Peyer's patch (tissue), 4 donors: ENCODE data around the gene CORO2A. TPM values are rescaled to one million over a fixed set of nuclear protein-coding genes. Genes with fewer than 3 reads are reported as not detected.
A peak's percentile ranks its signal among the peaks of the same experiment; 100 is the strongest.

Source experiments
- DNase-seq, 3 donors: peaks; one replicate each; pipeline ENCODE4 v3.0.0-alpha.2; 2017 to 2019
- H3K27ac ChIP-seq, 4 donors: fragments of 200-600 bp; sonication (generic); one replicate each; pipeline ENCODE4 v1.5.1; 2016 to 2019
- H3K27me3 ChIP-seq, 2 donors: fragments of 200-600 bp; sonication (generic); one replicate each; pipeline ENCODE4 v1.5.1; 2019
- H3K36me3 ChIP-seq, 3 donors: fragments of 200-600 bp; sonication (generic); one replicate each; pipeline ENCODE4 v1.5.1; 2016 to 2019
- H3K4me1 ChIP-seq, 4 donors: fragments of 200-600 bp; sonication (generic); one replicate each; pipeline ENCODE4 v1.5.1; 2016 to 2019
- H3K4me3 ChIP-seq, 4 donors: fragments of 200-600 bp; sonication (generic); 1 replicate in 3 of 4; 2 replicates in 1 of 4; pipeline ENCODE4 v1.5.1; 2016 to 2019; ENCODE audit warnings: mild to moderate bottlenecking in 1 of 4
- H3K9me3 ChIP-seq, 4 donors: fragments of 200-600 bp; sonication (generic); one replicate each; pipeline ENCODE4 v1.5.1; 2016 to 2019; ENCODE audit warnings: mild to moderate bottlenecking in 1 of 4
- POLR2A ChIP-seq, 2 donors: fragments of 450-650 bp; IDR thresholded peaks; one replicate each; pipeline ENCODE4 v1.5.1; 2017; ENCODE audit warnings: antibody characterized with exemption in 2 of 2, mild to moderate bottlenecking in 2 of 2, moderate library complexity in 2 of 2
- total RNA-seq, 4 donors: library from RNA; depleted of rRNA; stranded (reverse); fragments of >200 nt; gene quantifications; one replicate each; pipeline ENCODE4 v1.1.0, GENCODE V29; 2016
- TF ChIP-seq, protein P1 (sequence below), 6 experiments: fragments of 450-650 bp in 4 of 6; fragments of 200-600 bp in 2 of 6; sonication (generic) in 1 of 6; IDR thresholded peaks; one replicate each; pipeline ENCODE4 v1.5.1; 2017 to 2019; ENCODE audit warnings: antibody characterized with exemption in 6 of 6, mild to moderate bottlenecking in 3 of 6, moderate library complexity in 1 of 6

The CORO2A gene
- total RNA-seq, 4 donors from 2014 or later, result 15.7 to 99.6 (median 91.9) TPM

DNA sequence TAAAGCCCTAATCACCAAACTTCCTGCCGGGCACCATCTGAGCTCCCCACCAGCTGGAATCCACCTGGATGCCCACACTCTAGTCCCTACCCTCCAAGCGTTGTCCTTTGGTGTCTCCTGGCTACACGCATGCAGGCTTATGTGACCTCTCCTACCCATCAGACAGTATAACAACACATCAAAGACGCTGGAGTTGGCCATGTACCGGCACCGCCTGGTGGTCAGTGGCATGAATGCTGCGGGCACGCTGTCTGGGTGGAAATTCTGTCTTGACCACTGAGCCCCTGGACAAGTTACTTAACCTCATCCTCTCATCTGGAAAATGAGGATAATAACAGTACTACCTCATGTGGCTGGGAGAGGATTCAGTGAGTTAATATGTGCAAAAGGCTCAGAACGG lies 23.4 kb upstream of the CORO2A start:
- no peaks in the 10 kb centered on the region for H3K4me1 ChIP-seq
- TF ChIP-seq, protein P1, sequence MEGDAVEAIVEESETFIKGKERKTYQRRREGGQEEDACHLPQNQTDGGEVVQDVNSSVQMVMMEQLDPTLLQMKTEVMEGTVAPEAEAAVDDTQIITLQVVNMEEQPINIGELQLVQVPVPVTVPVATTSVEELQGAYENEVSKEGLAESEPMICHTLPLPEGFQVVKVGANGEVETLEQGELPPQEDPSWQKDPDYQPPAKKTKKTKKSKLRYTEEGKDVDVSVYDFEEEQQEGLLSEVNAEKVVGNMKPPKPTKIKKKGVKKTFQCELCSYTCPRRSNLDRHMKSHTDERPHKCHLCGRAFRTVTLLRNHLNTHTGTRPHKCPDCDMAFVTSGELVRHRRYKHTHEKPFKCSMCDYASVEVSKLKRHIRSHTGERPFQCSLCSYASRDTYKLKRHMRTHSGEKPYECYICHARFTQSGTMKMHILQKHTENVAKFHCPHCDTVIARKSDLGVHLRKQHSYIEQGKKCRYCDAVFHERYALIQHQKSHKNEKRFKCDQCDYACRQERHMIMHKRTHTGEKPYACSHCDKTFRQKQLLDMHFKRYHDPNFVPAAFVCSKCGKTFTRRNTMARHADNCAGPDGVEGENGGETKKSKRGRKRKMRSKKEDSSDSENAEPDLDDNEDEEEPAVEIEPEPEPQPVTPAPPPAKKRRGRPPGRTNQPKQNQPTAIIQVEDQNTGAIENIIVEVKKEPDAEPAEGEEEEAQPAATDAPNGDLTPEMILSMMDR (IDR thresholded peaks at IDR 0.05), result peak in 4 of 6 experiments; percentile 25 to 33 (median 32)
- no peak for TF ChIP-seq POLR2A (IDR thresholded peaks at IDR 0.05)
- no peaks in the 10 kb centered on the region for H3K27me3 ChIP-seq
- H3K27ac ChIP-seq, result no peak overlapping the region
- peaks cover 0 to 60% (median 0%) of the 10 kb centered on the region in 3 donors for H3K36me3 ChIP-seq
- no peak for DNase-seq
- H3K9me3 ChIP-seq, result no peaks in the 10 kb centered on the region
- H3K4me3 ChIP-seq, result no peak overlapping the region

DNA sequence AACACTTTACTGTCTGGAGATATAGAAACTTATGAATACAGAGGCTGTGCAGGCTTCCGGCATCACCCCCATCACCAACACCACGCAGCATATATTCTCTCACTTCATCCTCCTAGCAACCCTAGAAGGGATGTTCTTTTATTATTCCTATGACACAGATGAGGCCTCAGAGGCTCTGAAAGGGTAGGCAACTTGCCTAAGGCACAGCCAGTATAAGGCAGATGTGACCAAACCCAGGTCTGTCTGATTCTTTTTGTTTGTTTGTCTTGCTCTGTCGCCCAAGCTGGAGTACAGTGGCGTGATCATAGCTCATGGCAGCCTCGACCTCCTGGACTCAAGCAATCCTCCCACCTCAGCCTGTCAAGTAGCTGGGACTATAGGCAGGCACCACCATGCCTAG lies 22.8 kb upstream of the CORO2A start:
- Histone ChIP-seq H3K9me3 (no peaks in the 10 kb centered on the region), H3K4me3 (no peak overlapping the region), H3K36me3 (peaks cover 0 to 58% (median 0%) of the 10 kb centered on the region in 3 donors), H3K4me1 (no peaks in the 10 kb centered on the region), H3K27ac (no peak overlapping the region), H3K27me3 (no peaks in the 10 kb centered on the region)
- TF ChIP-seq, protein P1 (IDR thresholded peaks at IDR 0.05), result no peak
- TF ChIP-seq POLR2A (IDR thresholded peaks at IDR 0.05), result no peak
- no peak for DNase-seq

DNA sequence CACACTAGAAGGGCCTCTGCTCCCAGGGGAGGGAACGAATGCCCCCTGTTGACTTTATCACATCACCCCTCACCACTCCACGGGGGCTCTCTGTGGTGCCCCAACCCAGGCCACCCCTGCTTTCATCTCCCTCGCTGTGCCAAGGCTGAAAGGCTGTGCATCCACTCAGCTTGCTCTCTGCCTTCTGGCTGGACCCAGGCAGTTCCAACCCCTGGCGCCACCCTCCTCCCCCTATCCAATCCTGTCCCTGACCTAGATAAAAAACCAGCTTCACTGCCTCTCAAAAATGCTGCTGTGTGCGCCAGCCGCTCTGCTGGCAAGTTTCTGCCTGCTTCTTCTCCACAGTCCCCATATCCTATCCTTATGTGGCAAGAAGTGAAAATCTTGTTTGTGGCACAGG lies 22.4 kb upstream of the CORO2A start:
- no peak for TF ChIP-seq POLR2A (IDR thresholded peaks at IDR 0.05)
- TF ChIP-seq, protein P1 (IDR thresholded peaks at IDR 0.05), result no peak
- Histone ChIP-seq H3K4me3 (no peak overlapping the region), H3K27ac (no peak overlapping the region), H3K27me3 (no peaks in the 10 kb centered on the region), H3K36me3 (peaks cover 0 to 57% (median 0%) of the 10 kb centered on the region in 3 donors), H3K4me1 (no peaks in the 10 kb centered on the region), H3K9me3 (no peaks in the 10 kb centered on the region)
- no peak for DNase-seq

DNA sequence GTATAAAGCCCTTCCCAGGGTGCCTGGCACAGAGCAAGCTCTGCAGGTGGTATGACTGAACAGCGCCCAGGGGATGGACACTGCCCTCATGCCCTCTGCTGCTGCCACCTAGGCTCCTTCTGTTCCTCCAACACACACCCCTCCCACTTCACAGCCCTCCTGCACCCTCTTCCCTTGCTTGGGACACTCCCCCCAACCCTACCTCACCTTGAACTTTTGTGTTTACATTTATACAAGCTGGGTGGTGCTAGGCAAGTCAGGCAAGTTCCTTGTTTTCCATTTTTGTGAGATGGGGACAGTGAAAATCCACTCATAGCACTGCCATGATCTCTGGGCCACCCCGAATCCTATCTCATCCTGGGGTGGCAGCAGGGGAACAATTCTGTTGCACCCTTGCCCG lies 18.8 kb upstream of the CORO2A start:
- no peak for DNase-seq
- peaks cover 0 to under 1% (median 0%) of the 10 kb centered on the region in 4 donors for H3K4me1 ChIP-seq
- H3K36me3 ChIP-seq, result peaks cover 0 to 51% (median 0%) of the 10 kb centered on the region in 3 donors
- no peaks in the 10 kb centered on the region for H3K9me3 ChIP-seq
- H3K27me3 ChIP-seq, result no peaks in the 10 kb centered on the region
- TF ChIP-seq, protein P1 (IDR thresholded peaks at IDR 0.05), result no peak
- no peak for TF ChIP-seq POLR2A (IDR thresholded peaks at IDR 0.05)
- H3K27ac ChIP-seq, result no peak overlapping the region
- H3K4me3 ChIP-seq, result no peak overlapping the region

DNA sequence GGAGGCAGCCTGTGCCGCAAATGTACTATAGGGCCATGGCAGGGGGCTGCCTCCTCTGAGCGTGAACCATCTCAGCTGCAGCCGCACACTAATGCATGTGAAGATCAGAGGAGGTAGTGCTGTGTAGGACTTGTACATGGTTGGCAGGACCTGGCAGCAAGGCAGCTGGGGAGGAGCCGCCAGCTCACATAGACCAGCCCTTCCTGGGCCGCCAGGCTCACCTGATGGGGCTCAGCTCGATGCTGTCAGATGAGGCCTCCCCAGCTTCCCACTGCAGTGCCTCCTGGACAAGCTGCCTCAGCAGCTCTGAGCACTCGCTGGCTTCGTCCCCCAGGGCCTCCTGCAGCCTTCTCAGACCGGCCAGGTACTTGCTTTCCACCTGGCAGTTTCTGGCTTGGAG lies 18.0 kb upstream of the CORO2A start:
- H3K4me3 ChIP-seq, result no peak overlapping the region
- H3K36me3 ChIP-seq, result peaks cover 0 to 49% (median 0%) of the 10 kb centered on the region in 3 donors
- peaks cover 0 to 6% (median 0%) of the 10 kb centered on the region in 4 donors for H3K4me1 ChIP-seq
- no peaks in the 10 kb centered on the region for H3K27me3 ChIP-seq
- DNase-seq, result no peak
- no peak overlapping the region for H3K27ac ChIP-seq
- H3K9me3 ChIP-seq, result no peaks in the 10 kb centered on the region
- TF ChIP-seq POLR2A (IDR thresholded peaks at IDR 0.05), result no peak
- TF ChIP-seq, protein P1 (IDR thresholded peaks at IDR 0.05), result no peak

DNA sequence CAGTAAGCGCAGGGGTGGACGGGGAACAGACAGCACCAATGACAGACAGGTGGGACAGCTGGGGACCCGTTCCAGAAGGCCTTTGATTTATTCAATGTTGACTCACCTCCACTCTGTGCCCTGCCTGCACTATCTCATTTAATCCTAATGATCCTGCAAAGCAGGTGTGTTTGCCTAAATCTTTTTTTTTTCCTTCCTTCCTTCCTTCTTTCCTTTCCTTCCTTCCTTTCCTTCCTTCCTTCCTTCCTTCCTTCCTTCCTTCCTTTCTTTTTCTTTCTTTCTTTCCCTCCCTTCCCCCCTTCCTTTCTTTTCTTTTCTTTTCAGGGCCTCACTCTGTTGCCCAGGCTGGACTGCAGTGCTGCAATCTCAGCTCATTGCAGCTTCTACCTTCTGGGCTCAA lies 17.1 kb upstream of the CORO2A start:
- H3K27me3 ChIP-seq, result no peaks in the 10 kb centered on the region
- no peak for DNase-seq
- H3K36me3 ChIP-seq, result peaks cover 0 to 49% (median 0%) of the 10 kb centered on the region in 3 donors
- H3K9me3 ChIP-seq, result no peaks in the 10 kb centered on the region
- H3K4me3 ChIP-seq, result no peak overlapping the region
- H3K4me1 ChIP-seq, result peaks cover 0 to 6% (median 0%) of the 10 kb centered on the region in 4 donors
- no peak overlapping the region for H3K27ac ChIP-seq
- TF ChIP-seq POLR2A (IDR thresholded peaks at IDR 0.05), result no peak
- TF ChIP-seq, protein P1 (IDR thresholded peaks at IDR 0.05), result no peak
